H1 (cell line): ENCODE measurements around the gene NINJ2.

ENCODE experiments used
- HDAC2 ChIP-seq, 2 experiments: fragments of 300-600 bp in 1 of 2; sonication (generic) in 1 of 2; IDR thresholded peaks; 2 replicates each; pipeline ENCODE4 v1.6.1; 2011 to 2012; ENCODE audit warnings: low read depth in 2 of 2, low read length in 2 of 2, mild to moderate bottlenecking in 2 of 2, moderate library complexity in 2 of 2, borderline replicate concordance in 1 of 2, inconsistent platforms in 1 of 2
- POLR2A ChIP-seq, 2 experiments: IDR thresholded peaks; 1 replicate in 1 of 2; 2 replicates in 1 of 2; pipeline ENCODE4 v1.6.1; 2011; ENCODE audit warnings: low read depth in 2 of 2, low read length in 2 of 2, mild to moderate bottlenecking in 2 of 2; ENCODE audit errors: control extremely low read depth in 1 of 2
- SIN3A ChIP-seq, 2 experiments: IDR thresholded peaks in 1 of 2; conservative IDR thresholded peaks in 1 of 2; 2 replicates each; pipeline ENCODE4 v1.6.1; 2011 to 2012; ENCODE audit warnings: low read length in 2 of 2, improper control_type of control experiment in 1 of 2, low read depth in 1 of 2, mild to moderate bottlenecking in 1 of 2
- SP4 ChIP-seq: IDR thresholded peaks from 2 replicates; pipeline ENCODE4 v1.6.1; 2012; ENCODE audit warnings: low read length, inconsistent platforms
- TF ChIP-seq, protein P1 (sequence below), 3 experiments: IDR thresholded peaks; 1 replicate in 2 of 3; 2 replicates in 1 of 3; pipeline versions ENCODE4 v1.5.1 to v1.6.1; 2011; ENCODE audit warnings: low read length in 3 of 3, mild to moderate bottlenecking in 3 of 3, inconsistent platforms in 2 of 3, low read depth in 1 of 3, moderate library complexity in 1 of 3; ENCODE audit not compliant: insufficient read depth in 1 of 3; ENCODE audit errors: control extremely low read depth in 1 of 3

DNA sequence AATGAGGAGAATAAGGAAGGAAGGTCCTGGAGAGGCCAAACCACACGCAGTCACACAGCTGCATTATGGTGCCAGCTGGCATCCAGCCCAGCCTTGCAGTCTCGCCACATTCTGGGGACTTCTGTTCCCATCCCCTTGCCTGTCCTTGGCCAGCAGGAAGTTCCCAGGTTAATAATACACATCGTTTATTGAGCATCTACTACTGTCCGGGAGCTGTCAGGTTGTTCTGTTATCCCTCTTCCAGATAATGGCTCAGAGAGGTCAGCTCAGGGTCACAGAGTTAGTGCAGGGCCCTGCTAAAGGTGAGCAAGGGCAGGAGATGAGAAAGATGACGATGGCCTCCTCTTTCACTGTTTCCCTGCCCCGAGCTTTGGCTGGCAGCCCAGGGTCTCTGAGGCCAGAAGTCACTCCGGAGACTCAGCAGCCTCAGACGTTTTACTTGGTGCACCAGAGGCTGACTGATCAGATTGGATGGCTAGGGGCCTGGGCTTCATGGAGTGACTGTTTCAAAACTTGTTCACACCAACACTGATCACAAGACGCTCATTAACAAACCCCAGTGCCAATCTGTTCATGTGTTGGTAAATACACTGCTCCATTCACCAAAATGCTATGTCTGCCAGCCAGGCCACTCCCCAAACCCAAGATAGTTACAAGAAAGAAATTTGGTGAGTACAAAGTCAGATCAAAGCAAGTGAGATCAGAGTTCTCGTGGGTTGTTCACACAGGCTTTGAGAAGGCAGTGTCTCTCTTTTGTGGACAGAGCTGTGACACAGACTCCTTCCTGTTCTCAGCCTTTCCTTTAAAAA, 124.3 kb downstream of the NINJ2 start:
- TF ChIP-seq SP4 (no peak), POLR2A (IDR thresholded peaks at IDR 0.05; ENCODE audit: control extremely low read depth in 1 of 2, low read depth in 2 of 2, low read length in 2 of 2) (no peak), SIN3A (conservative IDR thresholded peaks at IDR 0.05 in 1 of 2, IDR thresholded peaks at IDR 0.05 in 1 of 2; ENCODE audit: low read depth in 1 of 2, low read length in 2 of 2) (no peak), HDAC2 (IDR thresholded peaks at IDR 0.05; ENCODE audit: borderline replicate concordance in 1 of 2, low read depth in 2 of 2, low read length in 2 of 2) (no peak)
- TF ChIP-seq, protein P1, sequence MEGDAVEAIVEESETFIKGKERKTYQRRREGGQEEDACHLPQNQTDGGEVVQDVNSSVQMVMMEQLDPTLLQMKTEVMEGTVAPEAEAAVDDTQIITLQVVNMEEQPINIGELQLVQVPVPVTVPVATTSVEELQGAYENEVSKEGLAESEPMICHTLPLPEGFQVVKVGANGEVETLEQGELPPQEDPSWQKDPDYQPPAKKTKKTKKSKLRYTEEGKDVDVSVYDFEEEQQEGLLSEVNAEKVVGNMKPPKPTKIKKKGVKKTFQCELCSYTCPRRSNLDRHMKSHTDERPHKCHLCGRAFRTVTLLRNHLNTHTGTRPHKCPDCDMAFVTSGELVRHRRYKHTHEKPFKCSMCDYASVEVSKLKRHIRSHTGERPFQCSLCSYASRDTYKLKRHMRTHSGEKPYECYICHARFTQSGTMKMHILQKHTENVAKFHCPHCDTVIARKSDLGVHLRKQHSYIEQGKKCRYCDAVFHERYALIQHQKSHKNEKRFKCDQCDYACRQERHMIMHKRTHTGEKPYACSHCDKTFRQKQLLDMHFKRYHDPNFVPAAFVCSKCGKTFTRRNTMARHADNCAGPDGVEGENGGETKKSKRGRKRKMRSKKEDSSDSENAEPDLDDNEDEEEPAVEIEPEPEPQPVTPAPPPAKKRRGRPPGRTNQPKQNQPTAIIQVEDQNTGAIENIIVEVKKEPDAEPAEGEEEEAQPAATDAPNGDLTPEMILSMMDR (IDR thresholded peaks at IDR 0.05; ENCODE audit: control extremely low read depth in 1 of 3, insufficient read depth in 1 of 3, low read depth in 1 of 3, low read length in 3 of 3): no peak
